ENCODE measurements around the gene ROBO1.

Gene ROBO1

GRCh38 chr3:78873641-78874040, 894.2 kb downstream of the ROBO1 start:
- H3K27ac ChIP-seq = no peak overlapping the region
- no peak for DNase-seq (ENCODE audit: low spot score)
- TF ChIP-seq CTCF (conservative IDR thresholded peaks at IDR 0.05; ENCODE audit: low read depth) = no peak
- CTCF ChIA-PET = no interaction called here
- POLR2A ChIA-PET (ENCODE audit: low non-redundant PET) = no interaction called here

- ChIA-PET CTCF (no interaction called here), POLR2A (ENCODE audit: low non-redundant PET) (no interaction called here)
- no peak for DNase-seq (ENCODE audit: low spot score)
Measured at GRCh38 chr3:78872195-78872594, 895.6 kb downstream of the ROBO1 start.

GRCh38 chr3:78871048-78871447, 896.8 kb downstream of the ROBO1 start:
- ChIA-PET POLR2A (ENCODE audit: low non-redundant PET) (no interaction called here), CTCF (interaction anchor here (0.6 kb wide), 1 partner anchor 16 kb away, joined by 4 read pairs; no protein-coding TSS in a partner anchor)
- H3K27ac ChIP-seq = no peak overlapping the region
- no peak for DNase-seq (ENCODE audit: low spot score)
- TF ChIP-seq CTCF (conservative IDR thresholded peaks at IDR 0.05; ENCODE audit: low read depth) = no peak

More at GRCh38 chr3:78872195-78872594, 895.6 kb downstream of the ROBO1 start:
- TF ChIP-seq CTCF (conservative IDR thresholded peaks at IDR 0.05; ENCODE audit: low read depth) = no peak
- no peak overlapping the region for H3K27ac ChIP-seq

GRCh38 chr3:78870484-78870883, 897.3 kb downstream of the ROBO1 start:
- POLR2A ChIA-PET (ENCODE audit: low non-redundant PET) = no interaction called here
- no peak for TF ChIP-seq CTCF (conservative IDR thresholded peaks at IDR 0.05; ENCODE audit: low read depth)
- H3K27ac ChIP-seq = no peak overlapping the region
- DNase-seq (ENCODE audit: low spot score) = no peak
- CTCF ChIA-PET = no interaction called here

- no peak for DNase-seq (ENCODE audit: low spot score)
- POLR2A ChIA-PET (ENCODE audit: low non-redundant PET) = no interaction called here
- no peak overlapping the region for H3K27ac ChIP-seq
- no peak for TF ChIP-seq CTCF (conservative IDR thresholded peaks at IDR 0.05; ENCODE audit: low read depth)
- CTCF ChIA-PET = no interaction called here
Measured at GRCh38 chr3:78868570-78868969, 899.2 kb downstream of the ROBO1 start.

- no peak overlapping the region for H3K27ac ChIP-seq
- POLR2A ChIA-PET (ENCODE audit: low non-redundant PET) = no interaction called here
- TF ChIP-seq CTCF (conservative IDR thresholded peaks at IDR 0.05; ENCODE audit: low read depth) = no peak
- no peak for DNase-seq (ENCODE audit: low spot score)
- CTCF ChIA-PET = no interaction called here
Measured at GRCh38 chr3:78867409-78868372, 900.1 kb downstream of the ROBO1 start.

Data from RWPE1 (cell line).